A549 (cell line): Measurements from ENCODE around the gene CD40LG. TPM values are rescaled to one million over a fixed set of nuclear protein-coding genes. Genes with fewer than 3 reads are reported as not detected.

Experiments
- ATAC-seq, 2 experiments: fragments of 200-7000 bp in 1 of 2; fragments of >200 bp in 1 of 2; cut with Nextera tagmentation in 1 of 2; cut with Tn5 transposase in 1 of 2; 3 replicates each; pipeline versions ENCODE4 v1.8.0 to v1.9.1; 2018 to 2020; ENCODE audit warnings: mild to moderate bottlenecking in 1 of 2, moderate library complexity in 1 of 2
- CTCF ChIA-PET: fragments of 300-600 bp; sonication (Branson Sonifier 250); formaldehyde crosslinking; extraction: SDS; loops from one replicate; lab custom pipeline; 2021; ENCODE audit warnings: antibody characterized with exemption, inconsistent platforms; lab: Yijun Ruan, JAX
- POLR2A ChIA-PET: fragments of 350-600 bp; formaldehyde crosslinking; extraction: SDS; loops from one replicate; lab custom pipeline; 2021; ENCODE audit warnings: antibody characterized with exemption, inconsistent platforms; lab: Yijun Ruan, JAX
- DNase-seq, 2 experiments: peaks; one replicate each; pipeline versions ENCODE4 v3.0.0 to v3.0.0-alpha.2; 2011 to 2016; ENCODE audit warnings: low read depth in 1 of 2, low spot score in 1 of 2
- FAIRE-seq: peaks from 2 replicates; lab custom pipeline; 2011; peaks lifted over from hg19 to GRCh38; lab: Jason Lieb, UNC
- H3K27ac ChIP-seq, 2 experiments: fragments of >200 bp; sonication (Bioruptor Twin); formaldehyde crosslinking; 3 replicates each; pipeline ENCODE4 v1.5.1; 2016 to 2017
- H3K4me1 ChIP-seq: fragments of >200 bp; sonication (Bioruptor Twin); formaldehyde crosslinking; 3 replicates; pipeline ENCODE4 v1.6.1; 2016
- H3K4me2 ChIP-seq: fragments of >200 bp; sonication (Bioruptor Twin); formaldehyde crosslinking; 3 replicates; pipeline ENCODE4 v1.6.1; 2016
- H3K4me3 ChIP-seq: fragments of >200 bp; sonication (Bioruptor Twin); formaldehyde crosslinking; 3 replicates; pipeline ENCODE4 v1.5.1; 2016
- H3K9me3 ChIP-seq: fragments of >200 bp; sonication (Bioruptor Twin); formaldehyde crosslinking; 3 replicates; pipeline ENCODE4 v1.6.1; 2016
- BHLHE40 ChIP-seq: IDR thresholded peaks from 2 replicates; pipeline ENCODE4 v1.6.1; 2012; ENCODE audit warnings: low read depth, low read length, inconsistent platforms
- CBX8 ChIP-seq: fragments of 200-600 bp; sonication (generic); IDR thresholded peaks from 2 replicates; pipeline ENCODE4 v1.6.1; 2016
- CEBPB ChIP-seq, 2 experiments: fragments of >200 bp in 1 of 2; sonication (Bioruptor Twin) in 1 of 2; formaldehyde crosslinking in 1 of 2; IDR thresholded peaks; 2 replicates each; pipeline ENCODE4 v1.6.1; 2012 to 2016
- CHD2 ChIP-seq: fragments of 150-350 bp; IDR thresholded peaks from 2 replicates; pipeline ENCODE4 v1.6.1; 2014; ENCODE audit warnings: low read length; ENCODE audit not compliant: partially characterized antibody
- CHD4 ChIP-seq: fragments of 200-600 bp; sonication (generic); IDR thresholded peaks from 2 replicates; pipeline ENCODE4 v1.6.1; 2016; ENCODE audit warnings: antibody characterized with exemption, mild to moderate bottlenecking, borderline replicate concordance
- EHF ChIP-seq: fragments of 250-450 bp; sonication (Bioruptor Pico); IDR thresholded peaks from 2 replicates; pipeline ENCODE4 v1.5.0; 2020; ENCODE audit warnings: mild to moderate bottlenecking
- ESRRA ChIP-seq: fragments of 150-350 bp; IDR thresholded peaks from 2 replicates; pipeline ENCODE4 v1.6.1; 2014; ENCODE audit warnings: mild to moderate bottlenecking, low read length, borderline replicate concordance
- FOSB ChIP-seq: fragments of 250-450 bp; sonication (Bioruptor Pico); IDR thresholded peaks from 2 replicates; pipeline ENCODE4 v1.5.0; 2020; ENCODE audit warnings: mild to moderate bottlenecking, moderate library complexity
- JUNB ChIP-seq: fragments of >200 bp; sonication (Bioruptor Twin); formaldehyde crosslinking; IDR thresholded peaks from 2 replicates; pipeline ENCODE4 v1.6.1; 2016
- KDM5A ChIP-seq: fragments of 200-600 bp; sonication (generic); IDR thresholded peaks from 2 replicates; pipeline ENCODE4 v1.6.1; 2016; ENCODE audit warnings: antibody characterized with exemption, mild to moderate bottlenecking
- NFE2L2 ChIP-seq: fragments of 150-350 bp; conservative IDR thresholded peaks from 2 replicates; pipeline ENCODE4 v1.6.1; 2014; ENCODE audit warnings: low read length
- PHF8 ChIP-seq: fragments of 200-600 bp; sonication (generic); IDR thresholded peaks from 2 replicates; pipeline ENCODE4 v1.6.1; 2016; ENCODE audit warnings: low read depth, mild to moderate bottlenecking, antibody characterized with exemption, moderate library complexity, borderline replicate concordance
- POLR2A ChIP-seq: IDR thresholded peaks from 2 replicates; pipeline ENCODE4 v1.6.1; 2012; ENCODE audit warnings: mild to moderate bottlenecking, low read length
- POLR2AphosphoS2 ChIP-seq: conservative IDR thresholded peaks from 2 replicates; pipeline ENCODE4 v1.6.1; 2012; ENCODE audit warnings: low read length, improper control_type of control experiment, inconsistent platforms
- RAD21 ChIP-seq, 2 experiments: fragments of >200 bp in 1 of 2; sonication (Bioruptor Twin) in 1 of 2; formaldehyde crosslinking in 1 of 2; IDR thresholded peaks in 1 of 2; conservative IDR thresholded peaks in 1 of 2; 2 replicates in 1 of 2; 3 replicates in 1 of 2; pipeline ENCODE4 v1.6.1; 2012 to 2018; ENCODE audit warnings: inconsistent platforms in 1 of 2
- RARB ChIP-seq: fragments of 250-450 bp; sonication (Bioruptor Pico); IDR thresholded peaks from 2 replicates; pipeline ENCODE4 v1.8.0; 2021; ENCODE audit warnings: mild to moderate bottlenecking, moderate library complexity
- RCOR1 ChIP-seq: fragments of 150-350 bp; IDR thresholded peaks from 2 replicates; pipeline ENCODE4 v1.6.1; 2014; ENCODE audit warnings: antibody characterized with exemption, low read length, low read depth
- RNF2 ChIP-seq: fragments of 200-600 bp; sonication (generic); IDR thresholded peaks from 2 replicates; pipeline ENCODE4 v1.6.1; 2016; ENCODE audit warnings: low read depth, mild to moderate bottlenecking, antibody characterized with exemption, moderate library complexity, borderline replicate concordance
- SREBF2 ChIP-seq: fragments of 450-650 bp; IDR thresholded peaks from 2 replicates; pipeline ENCODE4 v1.6.1; 2014; ENCODE audit warnings: mild to moderate bottlenecking, moderate library complexity
- TP53 ChIP-seq: fragments of 250-450 bp; sonication (Bioruptor Pico); IDR thresholded peaks from 2 replicates; pipeline ENCODE4 v1.5.0; 2021; ENCODE audit warnings: mild to moderate bottlenecking, moderate library complexity
- ZFP36 ChIP-seq: fragments of 450-650 bp; IDR thresholded peaks from 2 replicates; pipeline ENCODE4 v1.6.1; 2014; ENCODE audit warnings: borderline replicate concordance; ENCODE audit not compliant: partially characterized antibody
- ZSCAN20 ChIP-seq: fragments of 250-450 bp; sonication (Bioruptor Pico); IDR thresholded peaks from 2 replicates; pipeline ENCODE4 v1.8.0; 2022; ENCODE audit warnings: mild to moderate bottlenecking, moderate library complexity
- WGBS: methylation state at CpG from one replicate; pipeline ENCODE4 v1.1.6; 2017; ENCODE audit errors: missing lambda C conversion rate; 5-methylcytosine and 5-hydroxymethylcytosine counted together
- polyA plus RNA-seq, 4 experiments: library from polyadenylated mRNA; depleted of rRNA in 3 of 4; stranded (reverse); fragments of >200 nt; fragmentation: RNase III in 1 of 4; extraction: RNeasy Plus Mini Kit Qiagen cat#74134 plus additional on column Dnase treatment in 1 of 4; gene quantifications; 2 replicates in 3 of 4; 3 replicates in 1 of 4; pipeline ENCODE4 v1.2.3, GENCODE V29; 2011 to 2017
- TF ChIP-seq, protein P1 (sequence below): fragments of >200 bp; sonication (Bioruptor Twin); formaldehyde crosslinking; IDR thresholded peaks from 2 replicates; pipeline ENCODE4 v1.6.1; 2016
- TF ChIP-seq, protein P2 (sequence below): IDR thresholded peaks from 2 replicates; pipeline ENCODE4 v1.6.1; 2012
- TF ChIP-seq, protein P3 (sequence below): fragments of 250-450 bp; sonication (Bioruptor Pico); IDR thresholded peaks from 2 replicates; pipeline ENCODE4 v1.5.0; 2020; ENCODE audit warnings: low read depth, mild to moderate bottlenecking, moderate library complexity
- TF ChIP-seq, protein P4 (sequence below): fragments of 450-650 bp; IDR thresholded peaks from 2 replicates; pipeline ENCODE4 v1.6.1; 2014; ENCODE audit warnings: antibody characterized with exemption
- TF ChIP-seq, protein P5 (sequence below): IDR thresholded peaks from 2 replicates; pipeline ENCODE4 v1.6.1; 2012
- TF ChIP-seq, protein P6 (sequence below): fragments of >200 bp; sonication (Bioruptor Twin); formaldehyde crosslinking; IDR thresholded peaks from 3 replicates; pipeline ENCODE4 v1.5.1; 2016
- TF ChIP-seq, protein P7 (sequence below): fragments of 250-450 bp; sonication (Bioruptor Pico); IDR thresholded peaks from 2 replicates; pipeline ENCODE4 v1.5.0; 2021; ENCODE audit warnings: mild to moderate bottlenecking, moderate library complexity, borderline replicate concordance
- TF ChIP-seq, protein P8 (sequence below): fragments of 200-600 bp; sonication (generic); IDR thresholded peaks from 2 replicates; pipeline ENCODE4 v1.6.1; 2016; ENCODE audit warnings: antibody characterized with exemption, mild to moderate bottlenecking, moderate library complexity

The CD40LG gene
- polyA plus RNA-seq, 2 of the 4 experiments (the other 2 are of a cell fraction), result not detected

DNA sequence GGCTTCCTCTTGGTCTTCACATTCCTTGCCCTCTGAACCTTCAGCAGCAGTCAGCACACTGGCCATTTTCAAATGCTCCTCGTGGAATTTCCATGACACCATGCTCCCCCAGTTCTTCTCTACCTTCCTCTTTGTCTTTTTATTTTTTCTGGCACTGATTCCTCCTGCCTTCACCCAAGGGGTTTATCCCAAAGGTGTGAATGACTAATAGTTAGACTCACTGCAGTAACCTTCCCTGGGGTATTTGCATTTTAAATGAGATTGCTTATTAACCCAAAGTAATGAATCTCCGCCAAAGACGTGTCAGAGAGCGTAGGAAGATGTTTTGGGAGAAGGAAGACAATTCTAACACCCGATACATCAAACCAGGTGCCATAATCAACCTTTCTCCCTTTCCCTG is 36.2 kb downstream of the CD40LG start:
- ChIA-PET POLR2A (no interaction called here), CTCF (interaction anchor here (1.5 to 1.7 kb wide), 2 partner anchors 11 to 26 kb away, joined by 3 to 5 read pairs; no protein-coding TSS in a partner anchor)
- H3K4me1 ChIP-seq, result no peaks in the 10 kb centered on the region
- no peak for DNase-seq
- H3K4me2 ChIP-seq, result no peak overlapping the region
- H3K4me3 ChIP-seq, result no peak overlapping the region
- H3K27ac ChIP-seq, result no peak overlapping the region
- WGBS, result 11% methylated on average over 5 of the region's 5 CpGs
- H3K9me3 ChIP-seq, result no peaks in the 10 kb centered on the region
- FAIRE-seq, result no peak
- TF ChIP-seq, protein P1, sequence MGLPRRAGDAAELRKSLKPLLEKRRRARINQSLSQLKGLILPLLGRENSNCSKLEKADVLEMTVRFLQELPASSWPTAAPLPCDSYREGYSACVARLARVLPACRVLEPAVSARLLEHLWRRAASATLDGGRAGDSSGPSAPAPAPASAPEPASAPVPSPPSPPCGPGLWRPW, result no peak
- TF ChIP-seq SREBF2 (no peak), RCOR1 (no peak), ZFP36 (no peak), ZSCAN20 (CRISPR knock-in tag) (no peak), ESRRA (no peak), KDM5A (no peak), RNF2 (no peak), CHD2 (no peak), RAD21 (conservative IDR thresholded peaks at IDR 0.05 in 1 of 2, IDR thresholded peaks at IDR 0.05 in 1 of 2) (no peak), FOSB (no peak), JUNB (no peak), POLR2A (no peak), CHD4 (no peak), BHLHE40 (no peak)
- TF ChIP-seq, protein P2, sequence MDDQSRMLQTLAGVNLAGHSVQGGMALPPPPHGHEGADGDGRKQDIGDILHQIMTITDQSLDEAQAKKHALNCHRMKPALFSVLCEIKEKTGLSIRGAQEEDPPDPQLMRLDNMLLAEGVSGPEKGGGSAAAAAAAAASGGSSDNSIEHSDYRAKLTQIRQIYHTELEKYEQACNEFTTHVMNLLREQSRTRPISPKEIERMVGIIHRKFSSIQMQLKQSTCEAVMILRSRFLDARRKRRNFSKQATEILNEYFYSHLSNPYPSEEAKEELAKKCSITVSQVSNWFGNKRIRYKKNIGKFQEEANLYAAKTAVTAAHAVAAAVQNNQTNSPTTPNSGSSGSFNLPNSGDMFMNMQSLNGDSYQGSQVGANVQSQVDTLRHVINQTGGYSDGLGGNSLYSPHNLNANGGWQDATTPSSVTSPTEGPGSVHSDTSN, result no peak
- TF ChIP-seq, protein P3, sequence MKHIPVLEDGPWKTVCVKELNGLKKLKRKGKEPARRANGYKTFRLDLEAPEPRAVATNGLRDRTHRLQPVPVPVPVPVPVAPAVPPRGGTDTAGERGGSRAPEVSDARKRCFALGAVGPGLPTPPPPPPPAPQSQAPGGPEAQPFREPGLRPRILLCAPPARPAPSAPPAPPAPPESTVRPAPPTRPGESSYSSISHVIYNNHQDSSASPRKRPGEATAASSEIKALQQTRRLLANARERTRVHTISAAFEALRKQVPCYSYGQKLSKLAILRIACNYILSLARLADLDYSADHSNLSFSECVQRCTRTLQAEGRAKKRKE (CRISPR knock-in tag), result no peak
- TF ChIP-seq, protein P4, sequence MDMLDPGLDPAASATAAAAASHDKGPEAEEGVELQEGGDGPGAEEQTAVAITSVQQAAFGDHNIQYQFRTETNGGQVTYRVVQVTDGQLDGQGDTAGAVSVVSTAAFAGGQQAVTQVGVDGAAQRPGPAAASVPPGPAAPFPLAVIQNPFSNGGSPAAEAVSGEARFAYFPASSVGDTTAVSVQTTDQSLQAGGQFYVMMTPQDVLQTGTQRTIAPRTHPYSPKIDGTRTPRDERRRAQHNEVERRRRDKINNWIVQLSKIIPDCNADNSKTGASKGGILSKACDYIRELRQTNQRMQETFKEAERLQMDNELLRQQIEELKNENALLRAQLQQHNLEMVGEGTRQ, result no peak
- TF ChIP-seq, protein P5, sequence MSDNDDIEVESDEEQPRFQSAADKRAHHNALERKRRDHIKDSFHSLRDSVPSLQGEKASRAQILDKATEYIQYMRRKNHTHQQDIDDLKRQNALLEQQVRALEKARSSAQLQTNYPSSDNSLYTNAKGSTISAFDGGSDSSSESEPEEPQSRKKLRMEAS, result no peak
- no peak for ATAC-seq

DNA sequence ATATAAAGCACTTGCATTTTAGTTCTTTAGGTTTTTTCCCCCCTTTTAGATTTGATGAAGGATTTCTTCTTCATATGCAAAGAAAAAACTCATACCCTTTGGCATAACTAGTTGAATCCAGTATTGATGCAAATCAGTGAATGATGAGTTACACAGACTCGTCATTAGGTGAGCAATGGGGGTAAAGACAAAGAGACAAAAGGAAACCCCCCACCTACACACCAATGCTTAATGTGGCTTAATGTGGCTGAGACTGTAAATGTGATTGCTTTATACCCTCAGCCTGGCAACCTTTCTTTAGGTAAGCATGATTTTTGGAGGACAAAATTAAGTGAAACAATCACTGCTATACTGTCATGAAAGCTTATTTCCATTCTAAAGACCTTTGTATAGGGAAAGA is 39.5 kb downstream of the CD40LG start:
- WGBS, result 0% methylated on average over 1 of the region's 1 CpG
- no peaks in the 10 kb centered on the region for H3K4me1 ChIP-seq
- CTCF ChIA-PET, result no interaction called here
- TF ChIP-seq, protein P6, sequence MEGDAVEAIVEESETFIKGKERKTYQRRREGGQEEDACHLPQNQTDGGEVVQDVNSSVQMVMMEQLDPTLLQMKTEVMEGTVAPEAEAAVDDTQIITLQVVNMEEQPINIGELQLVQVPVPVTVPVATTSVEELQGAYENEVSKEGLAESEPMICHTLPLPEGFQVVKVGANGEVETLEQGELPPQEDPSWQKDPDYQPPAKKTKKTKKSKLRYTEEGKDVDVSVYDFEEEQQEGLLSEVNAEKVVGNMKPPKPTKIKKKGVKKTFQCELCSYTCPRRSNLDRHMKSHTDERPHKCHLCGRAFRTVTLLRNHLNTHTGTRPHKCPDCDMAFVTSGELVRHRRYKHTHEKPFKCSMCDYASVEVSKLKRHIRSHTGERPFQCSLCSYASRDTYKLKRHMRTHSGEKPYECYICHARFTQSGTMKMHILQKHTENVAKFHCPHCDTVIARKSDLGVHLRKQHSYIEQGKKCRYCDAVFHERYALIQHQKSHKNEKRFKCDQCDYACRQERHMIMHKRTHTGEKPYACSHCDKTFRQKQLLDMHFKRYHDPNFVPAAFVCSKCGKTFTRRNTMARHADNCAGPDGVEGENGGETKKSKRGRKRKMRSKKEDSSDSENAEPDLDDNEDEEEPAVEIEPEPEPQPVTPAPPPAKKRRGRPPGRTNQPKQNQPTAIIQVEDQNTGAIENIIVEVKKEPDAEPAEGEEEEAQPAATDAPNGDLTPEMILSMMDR, result no peak
- TF ChIP-seq NFE2L2 (no peak), CEBPB (IDR thresholded peaks at IDR 0.05) (no peak), RARB (CRISPR knock-in tag) (no peak), PHF8 (no peak), ZFP36 (no peak), TP53 (CRISPR knock-in tag) (no peak), SREBF2 (no peak), JUNB (no peak), POLR2AphosphoS2 (no peak), EHF (CRISPR knock-in tag) (no peak), CBX8 (no peak)
- TF ChIP-seq, protein P7, sequence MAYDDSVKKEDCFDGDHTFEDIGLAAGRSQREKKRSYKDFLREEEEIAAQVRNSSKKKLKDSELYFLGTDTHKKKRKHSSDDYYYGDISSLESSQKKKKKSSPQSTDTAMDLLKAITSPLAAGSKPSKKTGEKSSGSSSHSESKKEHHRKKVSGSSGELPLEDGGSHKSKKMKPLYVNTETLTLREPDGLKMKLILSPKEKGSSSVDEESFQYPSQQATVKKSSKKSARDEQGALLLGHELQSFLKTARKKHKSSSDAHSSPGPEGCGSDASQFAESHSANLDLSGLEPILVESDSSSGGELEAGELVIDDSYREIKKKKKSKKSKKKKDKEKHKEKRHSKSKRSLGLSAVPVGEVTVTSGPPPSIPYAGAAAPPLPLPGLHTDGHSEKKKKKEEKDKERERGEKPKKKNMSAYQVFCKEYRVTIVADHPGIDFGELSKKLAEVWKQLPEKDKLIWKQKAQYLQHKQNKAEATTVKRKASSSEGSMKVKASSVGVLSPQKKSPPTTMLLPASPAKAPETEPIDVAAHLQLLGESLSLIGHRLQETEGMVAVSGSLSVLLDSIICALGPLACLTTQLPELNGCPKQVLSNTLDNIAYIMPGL, result no peak
- TF ChIP-seq, protein P8, sequence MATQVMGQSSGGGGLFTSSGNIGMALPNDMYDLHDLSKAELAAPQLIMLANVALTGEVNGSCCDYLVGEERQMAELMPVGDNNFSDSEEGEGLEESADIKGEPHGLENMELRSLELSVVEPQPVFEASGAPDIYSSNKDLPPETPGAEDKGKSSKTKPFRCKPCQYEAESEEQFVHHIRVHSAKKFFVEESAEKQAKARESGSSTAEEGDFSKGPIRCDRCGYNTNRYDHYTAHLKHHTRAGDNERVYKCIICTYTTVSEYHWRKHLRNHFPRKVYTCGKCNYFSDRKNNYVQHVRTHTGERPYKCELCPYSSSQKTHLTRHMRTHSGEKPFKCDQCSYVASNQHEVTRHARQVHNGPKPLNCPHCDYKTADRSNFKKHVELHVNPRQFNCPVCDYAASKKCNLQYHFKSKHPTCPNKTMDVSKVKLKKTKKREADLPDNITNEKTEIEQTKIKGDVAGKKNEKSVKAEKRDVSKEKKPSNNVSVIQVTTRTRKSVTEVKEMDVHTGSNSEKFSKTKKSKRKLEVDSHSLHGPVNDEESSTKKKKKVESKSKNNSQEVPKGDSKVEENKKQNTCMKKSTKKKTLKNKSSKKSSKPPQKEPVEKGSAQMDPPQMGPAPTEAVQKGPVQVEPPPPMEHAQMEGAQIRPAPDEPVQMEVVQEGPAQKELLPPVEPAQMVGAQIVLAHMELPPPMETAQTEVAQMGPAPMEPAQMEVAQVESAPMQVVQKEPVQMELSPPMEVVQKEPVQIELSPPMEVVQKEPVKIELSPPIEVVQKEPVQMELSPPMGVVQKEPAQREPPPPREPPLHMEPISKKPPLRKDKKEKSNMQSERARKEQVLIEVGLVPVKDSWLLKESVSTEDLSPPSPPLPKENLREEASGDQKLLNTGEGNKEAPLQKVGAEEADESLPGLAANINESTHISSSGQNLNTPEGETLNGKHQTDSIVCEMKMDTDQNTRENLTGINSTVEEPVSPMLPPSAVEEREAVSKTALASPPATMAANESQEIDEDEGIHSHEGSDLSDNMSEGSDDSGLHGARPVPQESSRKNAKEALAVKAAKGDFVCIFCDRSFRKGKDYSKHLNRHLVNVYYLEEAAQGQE, result no peak

More for the DNA sequence above, 39.5 kb downstream of the CD40LG start:
- Histone ChIP-seq H3K27ac (no peak overlapping the region), H3K9me3 (no peaks in the 10 kb centered on the region), H3K4me3 (no peak overlapping the region), H3K4me2 (no peak overlapping the region)
- POLR2A ChIA-PET, result no interaction called here
- ATAC-seq (no peak), DNase-seq (no peak), FAIRE-seq (no peak)
